Measurements from ENCODE around the gene KCNAB1.

KCNAB1 gene

GRCh38 chr3:156509189-156510174 lies 389.1 kb downstream of the KCNAB1 start:
- DNase-seq = peak in 1 of 5 donors; percentile 68

- DNase-seq = peak in 1 of 5 donors; percentile 42
These were observed 391.8 kb downstream of the KCNAB1 start for GRCh38 chr3:156511987-156512677.

GRCh38 chr3:156513619-156514018 lies 393.2 kb downstream of the KCNAB1 start:
- DNase-seq = no peak

GRCh38 chr3:156516284-156516683 lies 395.9 kb downstream of the KCNAB1 start:
- DNase-seq = no peak

GRCh38 chr3:156516961-156517360 lies 396.6 kb downstream of the KCNAB1 start:
- no peak for DNase-seq

GRCh38 chr3:156518726-156519125 lies 398.3 kb downstream of the KCNAB1 start:
- no peak for DNase-seq

GRCh38 chr3:156519758-156520162 lies 399.4 kb downstream of the KCNAB1 start:
- peak in 1 of 5 donors; percentile 65 for DNase-seq

GRCh38 chr3:156522673-156523072 lies 402.3 kb downstream of the KCNAB1 start:
- DNase-seq = no peak

GRCh38 chr3:156525808-156526207 lies 405.4 kb downstream of the KCNAB1 start:
- no peak for DNase-seq

GRCh38 chr3:156527060-156527459 lies 406.7 kb downstream of the KCNAB1 start:
- no peak for DNase-seq

- DNase-seq = no peak
These were observed 410.6 kb downstream of the KCNAB1 start for GRCh38 chr3:156530980-156531379.

GRCh38 chr3:156532730-156533129 lies 412.4 kb downstream of the KCNAB1 start:
- DNase-seq = no peak

- no peak for DNase-seq
These were observed 412.8 kb downstream of the KCNAB1 start for GRCh38 chr3:156533205-156533604.

- peak in 1 of 5 donors; percentile 10 for DNase-seq
These were observed 414.8 kb downstream of the KCNAB1 start for GRCh38 chr3:156535162-156535627.

GRCh38 chr3:156535798-156536197 lies 415.4 kb downstream of the KCNAB1 start:
- DNase-seq = no peak

GRCh38 chr3:156536524-156537316 lies 416.3 kb downstream of the KCNAB1 start:
- no peak for DNase-seq

- no peak for DNase-seq
These were observed 418.7 kb downstream of the KCNAB1 start for GRCh38 chr3:156539051-156539450.

GRCh38 chr3:156539802-156540201 lies 419.4 kb downstream of the KCNAB1 start:
- no peak for DNase-seq

GRCh38 chr3:156542101-156543042 lies 422.0 kb downstream of the KCNAB1 start:
- no peak for DNase-seq

- DNase-seq = no peak
These were observed 422.7 kb downstream of the KCNAB1 start for GRCh38 chr3:156543043-156543555.

- DNase-seq = no peak
These were observed 427.3 kb downstream of the KCNAB1 start for GRCh38 chr3:156547637-156548036.
